Right lobe of liver (tissue), 4 donors: Measurements from ENCODE around the gene DIAPH2.

Experiments
- POLR2A ChIP-seq: fragments of 450-650 bp; IDR thresholded peaks from one replicate; pipeline ENCODE4 v1.6.1; 2017; ENCODE audit warnings: antibody characterized with exemption, mild to moderate bottlenecking
- TF ChIP-seq, protein P1 (sequence below), 4 donors: fragments of 200-600 bp in 3 of 4; fragments of 450-650 bp in 1 of 4; IDR thresholded peaks; one replicate each; pipeline versions ENCODE4 v1.5.1 to v1.8.0; 2016 to 2022; ENCODE audit warnings: antibody characterized with exemption in 4 of 4, mild to moderate bottlenecking in 2 of 4
- donor health status: DM: no; HTN: no; CAD: no.
- donor health status: DM: no; HTN: no; CAD: no.
- donor health status: DM: no; HTN: yes; CAD: no.

DNA sequence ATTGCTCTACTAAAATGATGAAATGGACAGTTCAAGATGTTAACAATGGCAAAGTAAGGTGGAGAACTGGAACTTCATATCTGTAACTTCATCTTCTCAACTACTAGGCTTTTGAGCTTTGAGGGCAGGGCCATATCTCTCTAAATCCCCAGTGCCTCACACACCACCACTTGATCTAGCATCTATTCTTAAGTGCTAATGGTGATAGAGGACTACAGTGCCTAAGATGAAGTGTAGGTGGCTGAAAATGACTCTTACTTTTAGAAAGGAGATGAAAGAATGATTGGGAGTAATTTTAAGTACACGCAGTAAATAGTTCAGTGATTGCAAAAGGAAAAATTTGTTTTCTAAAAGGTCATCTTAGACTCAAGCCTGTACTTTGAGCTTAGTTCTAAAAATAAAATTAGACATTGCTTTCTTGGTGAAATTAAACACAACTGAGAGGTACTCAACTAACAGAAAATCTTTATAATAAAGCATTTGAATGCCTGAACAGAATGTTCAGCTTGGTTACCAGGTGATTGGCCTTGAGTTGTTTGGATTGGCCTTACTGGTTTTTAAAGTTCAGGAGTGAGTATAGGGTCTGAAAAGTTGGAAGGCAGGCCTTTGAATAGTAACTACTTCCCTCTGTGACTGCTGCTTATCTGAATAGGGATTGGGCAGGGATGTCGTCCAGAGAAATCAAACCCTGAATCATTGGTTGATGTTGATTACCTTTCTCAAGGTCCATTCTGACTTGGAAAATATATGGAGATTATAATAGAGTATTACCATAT, 45.4 kb downstream of the DIAPH2 start:
- no peak for TF ChIP-seq POLR2A
- TF ChIP-seq, protein P1, sequence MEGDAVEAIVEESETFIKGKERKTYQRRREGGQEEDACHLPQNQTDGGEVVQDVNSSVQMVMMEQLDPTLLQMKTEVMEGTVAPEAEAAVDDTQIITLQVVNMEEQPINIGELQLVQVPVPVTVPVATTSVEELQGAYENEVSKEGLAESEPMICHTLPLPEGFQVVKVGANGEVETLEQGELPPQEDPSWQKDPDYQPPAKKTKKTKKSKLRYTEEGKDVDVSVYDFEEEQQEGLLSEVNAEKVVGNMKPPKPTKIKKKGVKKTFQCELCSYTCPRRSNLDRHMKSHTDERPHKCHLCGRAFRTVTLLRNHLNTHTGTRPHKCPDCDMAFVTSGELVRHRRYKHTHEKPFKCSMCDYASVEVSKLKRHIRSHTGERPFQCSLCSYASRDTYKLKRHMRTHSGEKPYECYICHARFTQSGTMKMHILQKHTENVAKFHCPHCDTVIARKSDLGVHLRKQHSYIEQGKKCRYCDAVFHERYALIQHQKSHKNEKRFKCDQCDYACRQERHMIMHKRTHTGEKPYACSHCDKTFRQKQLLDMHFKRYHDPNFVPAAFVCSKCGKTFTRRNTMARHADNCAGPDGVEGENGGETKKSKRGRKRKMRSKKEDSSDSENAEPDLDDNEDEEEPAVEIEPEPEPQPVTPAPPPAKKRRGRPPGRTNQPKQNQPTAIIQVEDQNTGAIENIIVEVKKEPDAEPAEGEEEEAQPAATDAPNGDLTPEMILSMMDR (IDR thresholded peaks at IDR 0.05) = no peak
